Raji (cell line): ENCODE measurements around the gene PIH1D2.
A peak's percentile ranks its signal among the peaks of the same experiment; 100 is the strongest.

ENCODE experiments used
- POLR2A ChIP-seq: IDR thresholded peaks from 2 replicates; pipeline ENCODE4 v1.6.1; 2011; ENCODE audit warnings: low read depth, low read length, control low read depth; ENCODE audit not compliant: insufficient read depth

PIH1D2 gene

DNA sequence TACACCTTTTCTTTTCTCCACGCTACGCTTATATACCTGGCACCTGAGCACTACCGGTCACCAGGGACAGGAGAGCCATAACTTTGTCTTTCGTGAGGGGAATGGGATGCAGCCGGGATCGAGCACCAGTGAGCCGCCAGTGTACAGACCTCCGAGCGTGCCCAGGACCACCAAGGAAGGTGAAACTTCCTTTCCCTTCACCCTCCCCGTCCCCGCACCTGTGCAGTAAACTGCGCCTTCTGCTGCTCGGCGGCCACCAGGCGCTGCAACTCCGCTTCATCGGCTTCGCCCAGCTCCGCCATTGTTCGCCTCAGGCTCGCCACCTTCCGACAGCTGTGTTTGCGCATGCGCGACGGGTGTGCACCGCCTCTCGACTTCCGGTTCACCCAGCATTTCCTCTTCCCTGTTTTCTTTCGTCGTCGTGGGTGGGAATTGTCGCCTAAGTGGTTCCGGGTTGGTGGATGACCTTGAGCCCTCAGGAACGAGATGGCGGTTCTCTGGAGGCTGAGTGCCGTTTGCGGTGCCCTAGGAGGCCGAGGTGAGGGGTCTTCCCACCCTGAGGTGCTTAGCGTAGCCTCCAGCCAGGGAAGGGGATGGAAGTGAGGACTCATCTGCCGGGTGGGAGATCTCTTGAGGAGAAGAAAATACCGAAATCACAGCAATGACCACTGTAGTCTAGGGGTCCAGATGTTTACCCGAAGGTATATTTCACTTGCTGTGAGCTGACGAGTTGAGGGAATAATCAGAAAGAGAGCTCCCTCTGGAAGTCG, 12.8 kb upstream of the PIH1D2 start, which contains the start of the genes SDHD and TIMM8B:
SDHD (plus strand) TSS at position 452 of the 770 bp plus-strand sequence; CDS start at position 487, 35 bp downstream.
TIMM8B (minus strand) TSS at position 335 of the 770 bp plus-strand sequence; CDS start at position 302, 33 bp downstream.
- peak; percentile 91 for TF ChIP-seq POLR2A

DNA sequence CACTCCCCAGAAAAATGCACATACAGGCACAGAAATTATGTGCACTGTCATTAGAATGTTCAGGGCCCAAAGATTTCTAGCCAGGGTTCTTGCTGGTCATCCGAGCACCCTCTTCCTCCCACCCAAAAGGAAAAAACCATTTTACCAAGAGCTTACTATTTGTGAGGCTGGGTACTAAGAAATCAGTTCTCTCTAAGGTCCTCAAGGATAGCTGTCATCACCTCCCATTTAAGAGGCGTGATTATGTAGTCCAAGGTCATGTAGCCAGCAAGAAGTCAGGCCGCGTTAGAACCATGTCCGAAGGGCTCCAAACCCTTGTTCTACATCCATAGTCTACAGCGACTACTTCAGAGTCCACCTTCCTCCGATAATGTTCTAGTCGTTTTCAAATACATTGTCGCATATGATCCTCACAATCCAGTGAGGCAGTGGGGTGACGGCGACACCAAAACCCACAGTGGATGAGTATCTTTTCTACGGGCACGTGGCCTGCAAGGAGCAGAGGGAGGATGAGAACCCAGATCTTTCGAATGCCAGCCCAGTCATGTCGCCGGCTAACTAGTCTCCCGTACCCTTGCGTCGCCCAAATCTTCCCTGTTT, 12.1 kb upstream of the PIH1D2 start:
- TF ChIP-seq POLR2A = no peak

DNA sequence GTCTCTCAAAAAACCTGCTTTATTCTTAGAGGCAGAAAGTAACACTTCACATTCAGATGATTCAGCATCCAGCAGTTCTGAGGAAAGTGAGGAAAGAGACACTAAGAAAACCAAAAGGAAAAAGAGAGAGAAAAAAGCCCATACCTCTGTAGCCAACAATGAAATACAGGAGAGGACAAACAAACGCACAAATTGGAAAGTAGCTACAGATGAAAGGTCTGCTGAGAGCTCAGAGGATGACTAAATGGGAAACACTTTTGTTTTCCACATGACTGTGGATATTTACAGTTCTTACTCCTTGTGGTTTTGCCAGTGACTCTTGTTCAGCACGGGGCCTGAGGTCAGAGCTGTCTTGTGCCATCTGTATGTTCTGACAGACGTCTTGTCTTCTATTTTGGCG, 8.9 kb upstream of the PIH1D2 start:
- TF ChIP-seq POLR2A = no peak

- TF ChIP-seq POLR2A = no peak
Measured at GRCh38 chr11:112062923-112063322, 10.9 kb downstream of the PIH1D2 start.

DNA sequence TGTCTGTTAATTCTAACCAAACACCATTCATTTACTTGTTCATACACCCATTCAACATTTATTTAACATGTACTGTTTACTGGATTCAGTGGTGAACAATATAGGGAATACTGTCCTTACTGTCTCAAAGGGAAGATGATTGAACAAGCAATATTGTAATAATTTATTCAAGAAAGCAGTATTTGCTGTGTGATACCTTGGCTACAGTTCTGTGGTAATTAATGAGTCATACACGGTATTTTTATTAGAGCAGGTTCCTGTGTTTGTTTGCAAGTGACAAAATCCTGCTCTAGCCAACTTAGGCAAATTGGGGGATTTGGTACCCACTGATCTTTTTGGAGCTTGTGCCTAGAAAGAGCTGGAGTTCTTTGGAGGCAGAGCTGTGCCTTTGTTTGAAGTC, 15.7 kb downstream of the PIH1D2 start:
- no peak for TF ChIP-seq POLR2A

GRCh38 chr11:112057170-112057569, 16.6 kb downstream of the PIH1D2 start:
- no peak for TF ChIP-seq POLR2A

DNA sequence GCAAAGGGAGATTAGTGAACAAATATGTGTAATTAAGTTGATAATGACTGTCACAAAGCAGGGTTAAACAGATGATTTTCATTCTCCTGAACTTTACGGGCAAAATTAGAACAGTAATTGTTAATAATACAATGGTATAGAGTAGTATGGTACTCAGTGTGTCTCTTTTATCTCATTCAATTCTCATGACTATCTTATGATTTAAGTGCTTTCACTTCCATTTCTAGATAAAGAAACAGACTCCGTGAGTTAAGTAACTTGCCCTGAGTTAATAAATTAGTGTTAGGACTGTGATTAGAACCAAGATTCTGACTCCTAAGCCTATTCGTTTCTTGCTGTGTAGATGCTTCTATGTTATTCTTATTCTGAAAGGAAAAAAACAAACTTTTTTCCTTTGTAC, 22.0 kb downstream of the PIH1D2 start:
- TF ChIP-seq POLR2A = no peak

DNA sequence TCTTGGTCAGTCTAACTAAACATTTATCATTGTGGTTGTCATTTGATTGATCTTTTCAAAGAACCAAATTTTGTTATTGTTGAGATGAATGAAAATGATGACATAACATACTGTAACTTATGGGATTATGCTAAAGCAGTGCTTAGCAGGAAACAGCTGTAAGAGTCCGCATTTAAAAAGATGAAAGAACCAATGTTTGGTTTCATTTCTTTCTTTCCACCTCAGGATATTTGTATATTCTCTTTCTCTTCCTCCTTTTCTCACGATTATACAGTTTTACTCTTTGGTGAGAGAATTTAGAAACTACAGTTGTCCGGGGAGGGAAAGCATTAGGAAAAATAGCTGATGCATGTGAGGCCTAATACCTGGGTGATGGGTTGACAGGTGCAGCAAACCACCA, 23.1 kb downstream of the PIH1D2 start:
- no peak for TF ChIP-seq POLR2A

GRCh38 chr11:112049777-112050176, 24.0 kb downstream of the PIH1D2 start:
- no peak for TF ChIP-seq POLR2A

DNA sequence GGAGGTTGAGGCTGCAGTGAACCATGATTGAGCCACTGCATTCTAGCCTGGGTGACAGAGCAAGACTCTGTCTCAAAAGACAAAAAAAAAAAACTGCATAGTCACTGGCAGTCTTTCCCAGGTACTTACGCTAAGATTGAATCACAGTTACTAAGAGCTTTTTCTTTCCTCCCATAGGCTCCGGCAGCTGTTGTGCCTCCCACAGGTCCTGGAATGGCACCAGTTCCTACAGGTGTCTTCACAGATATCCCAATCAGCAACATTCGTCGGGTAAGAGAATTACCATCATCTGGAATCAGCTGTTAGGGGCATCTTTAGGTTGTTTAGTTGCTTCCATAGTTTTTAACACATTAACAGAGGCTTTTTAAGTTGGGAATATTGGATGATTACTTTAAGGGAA, 28.9 kb downstream of the PIH1D2 start:
- TF ChIP-seq POLR2A = no peak

GRCh38 chr11:112042961-112043304, 30.9 kb downstream of the PIH1D2 start:
- no peak for TF ChIP-seq POLR2A

GRCh38 chr11:112042161-112042960, 31.5 kb downstream of the PIH1D2 start:
- TF ChIP-seq POLR2A = no peak

DNA sequence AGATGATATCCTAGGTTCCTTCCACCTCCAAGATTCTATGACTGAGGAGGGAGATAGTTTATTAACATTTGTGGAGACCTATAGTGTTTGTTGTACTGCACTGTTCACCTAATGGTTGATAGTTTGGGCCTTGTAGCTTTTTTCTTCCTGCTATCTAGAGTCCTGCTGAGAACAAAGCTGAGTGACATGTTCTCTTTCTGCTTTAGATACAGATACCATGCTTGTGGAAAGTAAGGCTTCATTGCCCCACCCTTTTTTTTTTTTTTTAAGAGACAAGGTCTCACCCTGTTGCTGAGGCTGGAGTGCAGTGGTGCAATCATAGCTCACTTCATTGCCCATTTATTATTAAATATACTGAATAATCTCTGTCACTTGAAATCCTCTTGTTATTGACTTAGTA, 36.3 kb downstream of the PIH1D2 start:
- no peak for TF ChIP-seq POLR2A

- TF ChIP-seq POLR2A = no peak
Measured at GRCh38 chr11:112033902-112034301, 39.9 kb downstream of the PIH1D2 start.

DNA sequence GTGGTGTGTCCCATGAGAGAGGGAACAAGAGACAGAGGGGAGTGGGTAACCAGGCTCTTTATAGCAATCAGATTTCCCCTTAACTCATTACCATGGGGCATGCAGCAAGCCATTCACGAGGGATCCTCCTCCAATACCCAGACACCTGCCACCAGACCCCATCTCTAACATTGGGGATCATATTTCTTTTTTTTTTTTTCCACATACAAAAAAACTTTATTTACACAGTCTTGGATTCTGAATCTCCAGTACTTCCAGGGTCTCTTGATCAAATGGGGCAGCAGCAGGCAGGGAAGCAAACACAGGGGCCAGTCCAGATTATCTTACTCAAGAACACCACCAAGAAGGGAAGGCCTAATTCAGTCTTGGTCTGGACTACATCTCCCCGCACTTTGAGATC, 44.4 kb downstream of the PIH1D2 start:
- no peak for TF ChIP-seq POLR2A

DNA sequence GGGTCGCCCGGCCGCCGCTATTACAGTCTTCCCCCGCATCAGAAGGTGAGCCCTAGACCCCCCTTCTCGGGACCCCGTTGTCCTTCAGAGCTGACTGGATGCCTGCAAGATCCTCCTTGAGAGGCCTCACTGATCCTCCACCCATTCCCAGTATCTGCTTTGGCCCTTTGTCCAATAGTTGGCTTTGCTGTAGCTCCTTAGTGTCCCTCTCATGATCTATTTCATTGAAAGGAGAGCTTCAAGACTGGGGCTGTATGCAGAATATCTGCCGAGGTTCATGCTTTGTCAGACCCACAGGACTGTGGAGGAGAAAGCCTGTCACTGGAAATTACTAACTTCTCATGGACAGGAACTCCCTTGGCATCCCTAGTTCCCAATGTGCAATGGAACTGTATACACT, 48.1 kb downstream of the PIH1D2 start:
- TF ChIP-seq POLR2A = no peak
